Neuronal stem cell (in vitro differentiated cells): ENCODE measurements around the gene DNM3.

Experiments
- DNase-seq: peaks from one replicate; pipeline ENCODE4 v3.0.0-alpha.2; 2013; ENCODE audit warnings: low spot score
- H2AFZ ChIP-seq: one replicate; pipeline ENCODE4 v1.6.1; 2013; ENCODE audit warnings: mild to moderate bottlenecking, low read length, inconsistent platforms
- H2AK5ac ChIP-seq: 2 replicates; pipeline ENCODE4 v1.6.1; 2013; ENCODE audit warnings: low read depth, mild to moderate bottlenecking, inconsistent platforms, low read length, moderate library complexity, mixed read lengths
- H2BK120ac ChIP-seq: 2 replicates; pipeline ENCODE4 v1.6.1; 2013; ENCODE audit warnings: low read depth, mild to moderate bottlenecking, inconsistent platforms, low read length, moderate library complexity, mixed read lengths
- H2BK12ac ChIP-seq: one replicate; pipeline ENCODE4 v1.6.1; 2013; ENCODE audit warnings: low read length, inconsistent platforms
- H2BK15ac ChIP-seq: 2 replicates; pipeline ENCODE4 v1.6.1; 2013; ENCODE audit warnings: mild to moderate bottlenecking, low read length, inconsistent platforms, mixed read lengths
- H2BK5ac ChIP-seq: one replicate; pipeline ENCODE4 v1.6.1; 2013; ENCODE audit warnings: inconsistent platforms, mild to moderate bottlenecking, low read length, moderate library complexity
- H3K14ac ChIP-seq: one replicate; pipeline ENCODE4 v1.6.1; 2013; ENCODE audit warnings: low read length, inconsistent platforms
- H3K18ac ChIP-seq: 2 replicates; pipeline ENCODE4 v1.6.1; 2013; ENCODE audit warnings: low read length, inconsistent platforms
- H3K23ac ChIP-seq: 2 replicates; pipeline ENCODE4 v1.6.1; 2013; ENCODE audit warnings: low read depth, mild to moderate bottlenecking, mixed read lengths, low read length, inconsistent platforms; ENCODE audit not compliant: poor library complexity
- H3K27ac ChIP-seq: replicated peaks from 3 replicates; pipeline ENCODE4 v1.5.1; 2013; ENCODE audit warnings: low read length, inconsistent platforms
- H3K27me3 ChIP-seq, 3 experiments: 2 replicates each; pipeline ENCODE4 v1.6.1; 2013; ENCODE audit warnings: low read length in 3 of 3, mild to moderate bottlenecking in 2 of 3, inconsistent platforms in 1 of 3, low read depth in 1 of 3, mixed read lengths in 1 of 3, moderate library complexity in 1 of 3; ENCODE audit not compliant: control insufficient read depth in 3 of 3, insufficient read depth in 3 of 3
- H3K36me3 ChIP-seq, 2 donors: replicated peaks in 1 of 2; 2 replicates each; pipeline ENCODE4 v1.6.1; 2013; ENCODE audit warnings: low read length in 2 of 2; ENCODE audit not compliant: control insufficient read depth in 2 of 2, insufficient read depth in 2 of 2
- H3K4ac ChIP-seq: 2 replicates; pipeline ENCODE4 v1.6.1; 2013; ENCODE audit warnings: inconsistent platforms, mild to moderate bottlenecking, low read length, moderate library complexity
- H3K4me1 ChIP-seq, 2 donors: 1 replicate in 1 of 2; 2 replicates in 1 of 2; pipeline ENCODE4 v1.6.1; 2013; ENCODE audit warnings: low read length in 2 of 2, low read depth in 1 of 2; ENCODE audit not compliant: control insufficient read depth in 2 of 2, insufficient read depth in 1 of 2
- H3K4me2 ChIP-seq: one replicate; pipeline ENCODE4 v1.6.1; 2013; ENCODE audit warnings: mild to moderate bottlenecking, low read length, inconsistent platforms; ENCODE audit not compliant: insufficient read depth, poor library complexity, severe bottlenecking
- H3K4me3 ChIP-seq, 2 donors: 2 replicates each; pipeline ENCODE4 v1.5.1; 2013; ENCODE audit warnings: low read length in 2 of 2, mild to moderate bottlenecking in 2 of 2, inconsistent platforms in 1 of 2, moderate library complexity in 1 of 2
- H3K79me1 ChIP-seq: one replicate; pipeline ENCODE4 v1.6.1; 2013; ENCODE audit warnings: low read depth, mild to moderate bottlenecking, inconsistent platforms, low read length, moderate library complexity
- H3K9ac ChIP-seq: one replicate; pipeline ENCODE4 v1.6.1; 2013; ENCODE audit warnings: mild to moderate bottlenecking, low read depth, low read length, inconsistent platforms; ENCODE audit not compliant: poor library complexity
- H3K9me3 ChIP-seq, 2 donors: replicated peaks in 1 of 2; 2 replicates each; pipeline versions ENCODE3 to v1.6.1; 2013; ENCODE audit warnings: low read length in 2 of 2, mild to moderate bottlenecking in 2 of 2, inconsistent platforms in 1 of 2, low read depth in 1 of 2, mixed read lengths in 1 of 2, moderate library complexity in 1 of 2; ENCODE audit not compliant: control insufficient read depth in 2 of 2, insufficient read depth in 1 of 2
- H4K8ac ChIP-seq: one replicate; pipeline ENCODE4 v1.6.1; 2013; ENCODE audit warnings: low read depth, mild to moderate bottlenecking, inconsistent platforms, low read length, moderate library complexity
- H4K91ac ChIP-seq: one replicate; pipeline ENCODE4 v1.6.1; 2013; ENCODE audit warnings: low read length, low read depth, mild to moderate bottlenecking, inconsistent platforms; ENCODE audit not compliant: poor library complexity
- WGBS, 2 donors: extraction: QIAGEN DNeasy Blood & Tissue Kit; methylation state at CpG; one replicate each; pipeline ENCODE4 v1.1.7; 2013; ENCODE audit warnings: missing lambda C conversion rate in 2 of 2, mixed read lengths in 1 of 2; ENCODE audit not compliant: insufficient read length in 2 of 2, insufficient replicate concordance in 1 of 2; ENCODE audit errors: extremely low coverage in 2 of 2; 5-methylcytosine and 5-hydroxymethylcytosine counted together

DNM3 gene

GRCh38 chr1:172162236-172162635 is 320.9 kb downstream of the DNM3 start:
- H3K4me2 ChIP-seq: no peak overlapping the region
- H2AFZ ChIP-seq: no peak overlapping the region
- H3K79me1 ChIP-seq: no peaks in the 10 kb centered on the region
- H3K23ac ChIP-seq: no peak overlapping the region
- DNase-seq: no peak
- no peak overlapping the region for H3K9ac ChIP-seq
- no peak overlapping the region for H3K4me3 ChIP-seq
- H3K36me3 ChIP-seq: no peaks in the 10 kb centered on the region
- no peaks in the 10 kb centered on the region for H3K9me3 ChIP-seq
- no peak overlapping the region for H2BK120ac ChIP-seq
- no peak overlapping the region for H3K14ac ChIP-seq
- H3K27me3 ChIP-seq: no peaks in the 10 kb centered on the region
- H3K4ac ChIP-seq: no peak overlapping the region
- no peak overlapping the region for H4K91ac ChIP-seq
- no peak overlapping the region for H4K8ac ChIP-seq
- no peak overlapping the region for H3K18ac ChIP-seq
- no peak overlapping the region for H2BK5ac ChIP-seq
- no peak overlapping the region for H3K27ac ChIP-seq
- no peak overlapping the region for H2BK15ac ChIP-seq
- no peak overlapping the region for H2AK5ac ChIP-seq
- H2BK12ac ChIP-seq: no peak overlapping the region
- no CpG with 5 or more reads among the region's 2 CpGs for WGBS, 2 donors
- H3K4me1 ChIP-seq: no peaks in the 10 kb centered on the region

GRCh38 chr1:172163498-172164215 is 322.4 kb downstream of the DNM3 start:
- Histone ChIP-seq H3K27me3 (no peaks in the 10 kb centered on the region), H2BK120ac (no peak overlapping the region), H3K18ac (no peak overlapping the region), H3K9me3 (no peaks in the 10 kb centered on the region), H4K91ac (no peak overlapping the region), H2BK5ac (no peak overlapping the region), H3K27ac (no peak overlapping the region), H3K4me3 (no peak overlapping the region), H4K8ac (no peak overlapping the region), H3K9ac (no peak overlapping the region), H2AFZ (no peak overlapping the region), H3K14ac (no peak overlapping the region), H3K4me1 (no peaks in the 10 kb centered on the region), H2BK15ac (no peak overlapping the region), H2AK5ac (no peak overlapping the region), H3K36me3 (no peaks in the 10 kb centered on the region), H2BK12ac (no peak overlapping the region), H3K79me1 (no peaks in the 10 kb centered on the region), H3K4ac (no peak overlapping the region), H3K23ac (no peak overlapping the region), H3K4me2 (no peak overlapping the region)
- DNase-seq: no peak
- no CpG with 5 or more reads among the region's 4 CpGs for WGBS, 2 donors

GRCh38 chr1:172165403-172165802 is 324.1 kb downstream of the DNM3 start:
- no peaks in the 10 kb centered on the region for H3K9me3 ChIP-seq
- H3K4me2 ChIP-seq: no peak overlapping the region
- no peak overlapping the region for H3K27ac ChIP-seq
- H2BK120ac ChIP-seq: no peak overlapping the region
- H2AK5ac ChIP-seq: no peak overlapping the region
- no peak overlapping the region for H3K18ac ChIP-seq
- H3K4me1 ChIP-seq: no peaks in the 10 kb centered on the region
- H3K79me1 ChIP-seq: no peaks in the 10 kb centered on the region
- no peak overlapping the region for H3K14ac ChIP-seq
- H2BK12ac ChIP-seq: no peak overlapping the region
- H3K4ac ChIP-seq: no peak overlapping the region
- H2BK15ac ChIP-seq: no peak overlapping the region
- no peaks in the 10 kb centered on the region for H3K27me3 ChIP-seq
- H3K9ac ChIP-seq: no peak overlapping the region
- no peak overlapping the region for H4K8ac ChIP-seq
- no peak overlapping the region for H3K23ac ChIP-seq
- no peaks in the 10 kb centered on the region for H3K36me3 ChIP-seq
- WGBS, 2 donors: no CpG with 5 or more reads among the region's 2 CpGs
- no peak overlapping the region for H2BK5ac ChIP-seq
- H3K4me3 ChIP-seq: no peak overlapping the region
- H4K91ac ChIP-seq: no peak overlapping the region
- DNase-seq: no peak
- no peak overlapping the region for H2AFZ ChIP-seq

GRCh38 chr1:172167796-172168596 is 326.7 kb downstream of the DNM3 start:
- H3K79me1 ChIP-seq: no peaks in the 10 kb centered on the region
- no peak overlapping the region for H3K27ac ChIP-seq
- H3K27me3 ChIP-seq: no peaks in the 10 kb centered on the region

More at GRCh38 chr1:172167796-172168596, 326.7 kb downstream of the DNM3 start:
- Histone ChIP-seq H2BK15ac (no peak overlapping the region), H3K9me3 (no peaks in the 10 kb centered on the region), H2BK5ac (no peak overlapping the region), H3K18ac (no peak overlapping the region), H3K4ac (no peak overlapping the region), H4K8ac (no peak overlapping the region), H3K4me3 (no peak overlapping the region), H2AK5ac (no peak overlapping the region), H2BK12ac (no peak overlapping the region), H3K36me3 (no peaks in the 10 kb centered on the region), H2AFZ (no peak overlapping the region), H3K9ac (no peak overlapping the region), H3K4me1 (no peaks in the 10 kb centered on the region), H3K4me2 (no peak overlapping the region), H2BK120ac (no peak overlapping the region), H3K14ac (no peak overlapping the region), H4K91ac (no peak overlapping the region), H3K23ac (no peak overlapping the region)
- DNase-seq: no peak
- no CpG with 5 or more reads among the region's 4 CpGs for WGBS, 2 donors
